ENCODE data around the gene NBPF4.
"Not testable (repeated sequence)": the region's sequence is repeated elsewhere in the genome, so short reads cannot be mapped to it uniquely, and the experiment has no call there.

NBPF4 gene

GRCh38 chr1:108243976-108244375 is at the start of gene NBPF4:
TSS of gene NBPF4 (minus strand) at chr1:108244076. CDS start at chr1:108243761, 315 bp downstream.
- not testable (repeated sequence) for DNase-seq

GRCh38 chr1:108282528-108283257 is 38.8 kb upstream of the NBPF4 start:
- DNase-seq, result not testable (repeated sequence)

GRCh38 chr1:108272485-108273327 is 28.8 kb upstream of the NBPF4 start:
- DNase-seq, result not testable (repeated sequence)

- not testable (repeated sequence) for DNase-seq
Observed at GRCh38 chr1:108267097-108267496, 23.2 kb upstream of the NBPF4 start.

- DNase-seq, result not testable (repeated sequence)
Observed at GRCh38 chr1:108261967-108262366, 18.1 kb upstream of the NBPF4 start.

GRCh38 chr1:108261519-108261918 is 17.6 kb upstream of the NBPF4 start:
- DNase-seq, result not testable (repeated sequence)

GRCh38 chr1:108260578-108261259 is 16.8 kb upstream of the NBPF4 start:
- not testable (repeated sequence) for DNase-seq

GRCh38 chr1:108255426-108255825 is 11.6 kb upstream of the NBPF4 start:
- not testable (repeated sequence) for DNase-seq

- DNase-seq, result not testable (repeated sequence)
Observed at GRCh38 chr1:108239426-108239825, 4.5 kb downstream of the NBPF4 start.

GRCh38 chr1:108235308-108235707 is 8.6 kb downstream of the NBPF4 start:
- DNase-seq, result not testable (repeated sequence)

GRCh38 chr1:108232183-108232582 is 11.7 kb downstream of the NBPF4 start:
- DNase-seq, result not testable (repeated sequence)

GRCh38 chr1:108229976-108230375 is 13.9 kb downstream of the NBPF4 start:
- not testable (repeated sequence) for DNase-seq

- not testable (repeated sequence) for DNase-seq
Observed at GRCh38 chr1:108227772-108228171, 16.1 kb downstream of the NBPF4 start.

- not testable (repeated sequence) for DNase-seq
Observed at GRCh38 chr1:108226855-108227254, 17.0 kb downstream of the NBPF4 start.

GRCh38 chr1:108223226-108223625 is 20.6 kb downstream of the NBPF4 start:
- not testable (repeated sequence) for DNase-seq

GRCh38 chr1:108217515-108218174 is 26.2 kb downstream of the NBPF4 start:
- not testable (repeated sequence) for DNase-seq

- not testable (repeated sequence) for DNase-seq
Observed at GRCh38 chr1:108217007-108217406, 26.9 kb downstream of the NBPF4 start.

- not testable (repeated sequence) for DNase-seq
Observed at GRCh38 chr1:108216028-108216890, 27.6 kb downstream of the NBPF4 start.

GRCh38 chr1:108214641-108215465 is 29.0 kb downstream of the NBPF4 start:
- not testable (repeated sequence) for DNase-seq

GRCh38 chr1:108211014-108211413 is 32.9 kb downstream of the NBPF4 start:
- DNase-seq, result no peak

All from retina (tissue), 1 donor.